ENCODE results near the gene ARMC2.

The ARMC2 gene

DNA sequence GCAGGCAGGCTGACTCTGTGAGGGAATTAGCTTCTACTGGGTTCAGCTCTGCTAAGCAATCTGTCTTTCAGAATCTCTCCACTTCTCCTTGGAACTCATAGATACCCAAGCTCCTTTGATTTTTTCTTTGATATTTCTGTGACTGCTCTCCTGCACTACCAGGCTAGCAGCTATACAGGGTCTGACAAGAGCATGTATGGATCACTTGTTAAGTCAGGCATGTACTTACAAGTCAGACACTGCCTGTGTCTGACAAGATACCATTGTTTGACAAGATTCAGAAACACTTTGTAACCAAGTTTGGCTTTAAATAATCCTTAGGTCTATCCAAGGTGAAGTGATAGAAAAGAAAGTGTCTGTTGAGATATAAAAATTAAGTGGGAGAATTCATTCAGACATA is 167.0 kb downstream of the ARMC2 start:
- no peak for DNase-seq (ENCODE audit: low spot score)

DNA sequence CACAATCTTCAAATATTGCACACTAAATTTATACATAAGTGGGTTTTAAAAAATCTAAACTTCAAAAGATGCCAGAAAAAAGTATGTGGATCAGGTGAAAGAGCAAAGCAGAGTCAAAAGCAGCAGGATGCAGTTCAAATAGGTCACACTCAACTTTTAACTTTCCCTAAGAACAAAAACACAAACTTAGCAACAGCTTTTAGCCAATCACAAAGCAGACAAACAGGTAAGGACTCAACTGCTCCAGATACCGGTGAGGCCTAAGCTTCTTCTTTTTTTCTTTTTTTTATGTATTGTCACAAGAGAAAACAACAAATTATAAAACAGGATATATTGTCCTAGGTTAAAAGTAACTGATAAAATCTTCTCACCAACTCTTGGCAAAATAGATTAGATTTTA is 171.7 kb downstream of the ARMC2 start:
- DNase-seq (ENCODE audit: low spot score): peak; percentile 57

DNA sequence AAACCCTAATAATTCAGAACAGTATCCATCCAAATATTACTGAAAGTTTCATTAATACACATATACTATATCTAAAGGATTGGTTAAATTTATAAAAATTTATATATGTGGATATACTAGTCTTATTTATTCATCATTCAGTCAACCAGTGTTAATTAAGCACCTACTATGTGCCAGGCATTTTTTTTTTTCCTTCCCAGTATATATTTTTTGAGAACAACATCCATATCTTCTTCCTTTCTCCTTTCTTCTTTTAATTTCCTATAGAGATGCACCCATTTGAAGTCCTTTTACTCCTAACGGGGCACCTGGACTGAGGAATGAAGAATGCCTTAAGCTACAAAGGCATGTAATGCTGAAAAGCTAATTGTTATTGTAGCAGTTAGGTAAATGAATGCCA is 173.6 kb downstream of the ARMC2 start:
- no peak for DNase-seq (ENCODE audit: low spot score)

DNA sequence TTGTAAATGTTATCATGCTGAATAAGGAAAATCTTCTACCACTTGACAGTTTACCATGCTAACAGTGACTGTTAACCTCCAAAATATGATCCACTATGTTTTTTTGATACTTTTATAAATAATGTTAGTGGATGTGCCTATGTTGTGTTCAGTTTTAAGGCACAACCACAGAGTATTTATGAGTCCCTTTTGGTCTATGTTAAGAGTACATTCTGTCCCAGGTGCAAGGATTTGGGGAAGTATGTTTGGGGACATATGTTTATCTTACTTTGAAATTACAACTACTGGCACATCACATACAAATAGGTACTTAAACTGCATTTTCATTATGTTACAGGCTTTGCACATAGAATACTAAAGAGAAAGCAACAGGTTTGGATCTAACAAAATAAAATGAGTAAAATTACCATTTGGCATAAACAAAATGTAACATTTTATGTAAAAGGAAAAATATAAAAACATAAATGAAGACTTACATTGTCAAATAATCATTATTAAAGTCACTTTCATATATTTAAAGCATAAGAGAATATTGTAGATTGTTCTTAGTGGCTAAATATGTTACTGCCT is 175.2 kb downstream of the ARMC2 start:
- no peak for DNase-seq (ENCODE audit: low spot score)
